NCI-H2227 (cell line): ENCODE data around the gene XAGE2.
"Not testable (repeated sequence)": the region's sequence is repeated elsewhere in the genome, so short reads cannot be mapped to it uniquely, and the experiment has no call there.

Experiments used
- DNase-seq: peaks from one replicate; lab custom pipeline; 2025; ENCODE audit not compliant: unreplicated experiment; lab: John Stamatoyannopoulos, UW

The XAGE2 gene, protein sequence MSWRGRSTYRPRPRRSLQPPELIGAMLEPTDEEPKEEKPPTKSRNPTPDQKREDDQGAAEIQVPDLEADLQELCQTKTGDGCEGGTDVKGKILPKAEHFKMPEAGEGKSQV

DNA sequence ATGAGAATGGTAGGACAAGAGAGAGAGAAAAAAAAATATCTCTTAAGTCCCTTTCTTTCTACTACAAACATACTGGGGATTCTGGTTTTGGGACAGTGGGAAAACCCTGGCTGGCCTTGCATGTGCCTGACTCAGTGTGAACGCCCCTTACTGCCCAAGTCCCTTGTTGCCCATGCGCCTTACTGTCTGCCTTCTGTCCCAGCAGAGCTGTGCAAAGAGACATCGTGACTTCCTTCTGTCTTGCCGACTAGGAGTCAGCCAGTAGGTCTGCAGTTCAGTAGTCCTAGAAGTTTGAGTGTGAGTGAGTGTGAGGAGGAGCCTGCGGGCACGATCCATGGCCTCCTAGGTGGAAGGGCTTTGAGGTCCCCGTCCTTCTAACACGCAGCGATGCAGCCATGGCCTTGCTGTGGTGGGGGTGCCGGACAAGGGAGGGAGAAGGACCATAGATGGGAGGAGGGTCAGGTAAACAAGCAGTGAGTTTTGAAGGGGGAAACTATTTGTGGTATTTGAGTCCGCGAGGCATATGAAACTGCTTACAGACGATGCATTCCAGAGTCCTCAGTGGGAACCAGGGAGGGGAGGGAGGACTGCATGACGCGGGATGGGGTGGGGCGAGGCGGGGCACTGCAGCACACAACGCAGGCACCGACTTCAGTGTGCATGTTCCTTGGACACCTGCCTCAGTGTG lies at the start of gene XAGE2:
Gene XAGE2, plus strand, starts transcription at position 654 of the 688 bp plus-strand sequence. CDS start 994 bp downstream, outside the sequence.
- DNase-seq: no peak

DNA sequence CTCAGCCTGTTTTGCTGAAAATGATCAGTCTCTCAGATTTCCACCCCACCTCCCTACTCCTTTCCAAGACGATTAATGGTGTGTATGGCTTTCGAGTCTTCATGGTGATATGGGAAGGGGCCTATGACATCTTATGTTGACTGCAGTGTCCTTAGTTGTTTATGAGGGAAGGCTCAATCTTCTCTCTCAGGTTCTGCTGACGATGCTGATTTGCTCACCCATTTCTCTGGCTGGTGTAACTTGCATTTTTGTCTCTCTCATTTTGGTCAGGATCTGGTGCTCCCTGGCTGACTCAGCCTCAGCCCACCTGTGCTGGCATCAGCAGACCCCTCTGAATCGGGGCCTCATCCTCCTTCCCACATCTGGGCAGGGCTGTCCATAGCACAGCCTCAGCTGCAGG lies 31.4 kb upstream of the XAGE2 start:
- DNase-seq: no peak

DNA sequence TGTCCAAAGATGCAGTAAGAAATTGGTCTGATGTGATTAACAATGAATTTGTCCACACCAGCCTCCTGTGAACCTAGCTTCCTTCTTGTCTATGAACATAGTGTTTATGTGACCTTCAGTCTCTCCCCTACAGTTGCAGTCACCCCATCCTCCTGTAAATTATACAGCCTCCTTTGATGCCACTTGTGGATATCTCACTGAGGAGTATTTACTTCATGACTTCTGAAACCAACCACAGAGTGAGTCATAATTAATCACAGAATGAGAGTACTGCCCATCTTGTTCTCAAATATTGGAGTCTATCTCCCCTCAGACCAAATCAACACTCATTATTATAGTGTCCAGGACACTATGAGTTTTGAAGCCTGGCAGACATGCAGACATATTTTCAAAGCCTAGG lies 27.3 kb upstream of the XAGE2 start:
- DNase-seq: no peak

DNA sequence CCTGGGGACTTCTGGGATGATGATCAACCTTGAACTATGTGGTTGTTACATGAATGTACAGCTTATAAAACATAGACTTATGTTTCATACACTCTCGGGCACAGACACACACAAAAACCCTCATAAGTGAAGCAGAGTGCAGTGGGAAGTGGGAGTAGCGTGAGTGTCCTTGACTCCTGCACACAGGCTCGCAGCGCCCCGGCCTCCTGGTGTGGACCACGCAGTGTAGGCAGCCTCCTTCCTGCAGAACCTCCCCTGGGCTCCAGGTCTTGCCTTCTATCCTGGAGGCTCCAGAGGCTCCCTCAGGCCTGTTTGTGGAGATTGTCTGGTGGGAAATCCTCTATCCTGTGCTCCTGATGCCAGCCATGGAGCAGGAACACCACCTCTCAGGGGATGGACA lies 25.7 kb upstream of the XAGE2 start:
- DNase-seq: not testable (repeated sequence)

DNA sequence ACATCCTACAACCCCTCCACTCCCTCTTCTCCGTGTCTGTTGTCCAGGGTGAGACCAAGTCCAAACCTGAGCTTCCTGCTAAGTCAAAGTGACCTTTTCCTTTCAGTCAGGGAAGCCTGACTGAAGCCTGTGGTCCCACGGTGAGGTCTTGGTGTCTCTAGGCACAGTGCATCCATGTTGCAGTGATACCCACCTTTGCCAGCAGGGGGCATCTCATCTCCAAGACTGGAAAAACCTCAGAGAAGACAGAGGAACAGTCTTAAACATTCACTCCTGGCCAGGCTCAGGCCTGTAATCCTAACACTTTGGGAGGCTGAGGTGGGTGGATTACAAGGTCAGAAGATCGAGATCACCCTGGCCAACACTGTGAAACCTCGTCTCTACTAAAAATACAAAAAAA lies 23.4 kb upstream of the XAGE2 start:
- DNase-seq: peak; percentile 14

DNA sequence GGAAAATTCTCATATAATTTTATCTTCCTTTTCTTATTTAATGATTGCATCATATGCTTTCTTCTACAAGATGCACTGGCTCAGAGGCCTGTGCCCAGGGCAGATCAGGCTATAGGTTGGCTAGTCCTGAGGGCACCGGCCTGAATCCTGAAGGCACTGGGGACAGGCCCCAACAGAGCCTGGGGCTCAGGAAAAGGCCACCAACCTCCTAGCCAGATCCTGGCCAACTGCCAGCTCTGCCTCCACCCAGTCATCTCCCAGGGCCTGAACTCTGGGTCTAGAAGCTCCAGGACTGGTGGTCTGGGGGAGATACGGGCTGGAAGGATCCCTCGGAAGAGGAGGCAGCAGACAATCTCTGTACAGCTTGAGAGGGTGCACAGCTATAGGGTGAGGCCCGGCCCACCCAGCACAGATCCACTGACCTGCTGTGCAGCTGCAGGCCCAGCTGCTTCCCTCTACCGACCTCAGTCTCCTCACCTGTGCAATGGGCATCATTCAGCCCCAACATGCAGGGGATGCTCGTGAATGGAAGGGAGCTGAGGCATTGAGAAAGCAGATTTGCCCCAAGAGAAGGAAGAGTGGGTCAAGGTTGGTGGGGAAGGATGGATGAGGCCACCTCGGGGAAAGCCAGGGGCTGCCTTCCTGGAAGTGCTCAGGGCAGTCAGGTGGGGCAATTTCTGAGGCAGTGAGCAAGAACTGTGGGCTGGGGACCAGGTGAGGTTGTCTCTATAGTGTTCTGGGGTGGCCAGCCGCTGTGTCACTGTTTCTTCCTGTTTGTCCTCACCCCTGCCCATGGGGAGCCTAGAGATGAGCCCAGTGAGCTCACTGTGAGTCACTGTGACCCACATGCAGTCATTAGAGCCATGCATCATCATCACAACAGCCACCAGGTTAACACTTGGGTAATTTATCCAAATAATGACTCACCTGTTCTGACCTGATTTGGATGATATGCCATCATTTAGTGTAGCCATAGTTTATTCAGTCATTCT lies 22.4 kb upstream of the XAGE2 start:
- DNase-seq: no peak

DNA sequence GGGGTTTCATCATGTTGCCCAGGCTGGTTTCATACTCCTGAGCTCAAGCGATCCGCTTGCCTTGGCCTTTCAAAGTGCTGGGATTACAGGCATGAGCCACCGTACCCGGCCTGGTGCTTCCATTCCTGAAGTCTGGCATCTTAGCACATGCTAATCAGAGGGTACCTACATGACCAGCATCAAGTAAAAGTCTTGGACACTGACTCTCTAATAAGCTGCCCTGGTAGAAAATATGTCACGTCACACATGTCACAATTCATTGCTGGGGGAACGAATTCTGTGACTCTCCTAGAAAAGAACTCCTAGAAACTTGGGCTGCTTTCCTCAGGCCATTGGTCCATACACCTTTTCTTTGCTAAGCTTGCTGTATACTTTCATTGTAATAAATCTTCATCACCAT lies 19.1 kb upstream of the XAGE2 start:
- DNase-seq: no peak

DNA sequence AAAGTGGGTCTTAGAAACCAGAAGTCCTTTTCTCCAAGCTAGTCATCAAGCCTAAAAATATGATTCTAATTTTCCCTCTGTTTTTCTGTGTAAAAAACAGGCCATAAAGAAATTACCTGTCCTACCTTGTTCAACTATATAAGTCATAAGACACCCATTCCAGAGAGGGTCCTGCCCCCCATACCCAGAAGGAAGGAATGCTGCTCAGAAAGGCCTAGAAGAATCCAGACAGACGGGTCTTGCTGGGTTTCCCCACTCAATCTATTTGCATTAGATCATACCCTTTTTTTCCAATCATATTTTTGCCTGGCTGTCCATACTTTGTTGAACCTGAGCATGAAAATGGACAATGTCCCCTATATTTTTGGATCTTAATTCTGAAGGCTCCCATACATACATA lies 16.3 kb upstream of the XAGE2 start:
- no peak for DNase-seq

DNA sequence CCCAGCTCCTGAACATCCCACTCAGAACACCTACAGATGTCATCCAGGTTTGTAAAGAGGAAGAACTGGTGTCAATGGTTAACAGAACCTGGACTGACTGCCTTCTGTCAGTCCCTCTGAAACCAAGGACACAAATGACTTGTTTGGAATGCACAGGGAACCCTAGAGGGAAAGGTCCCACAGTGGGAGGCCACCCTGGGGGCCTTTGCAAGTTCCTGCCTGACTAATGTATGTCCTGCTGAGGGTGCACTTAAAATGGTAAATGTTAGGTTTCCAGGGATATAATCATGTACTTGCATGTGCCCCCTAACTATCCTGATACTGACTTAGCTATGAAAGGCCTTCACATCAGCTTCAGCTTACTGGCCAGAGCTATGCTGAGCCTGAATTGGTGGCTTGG lies 15.0 kb upstream of the XAGE2 start:
- no peak for DNase-seq

DNA sequence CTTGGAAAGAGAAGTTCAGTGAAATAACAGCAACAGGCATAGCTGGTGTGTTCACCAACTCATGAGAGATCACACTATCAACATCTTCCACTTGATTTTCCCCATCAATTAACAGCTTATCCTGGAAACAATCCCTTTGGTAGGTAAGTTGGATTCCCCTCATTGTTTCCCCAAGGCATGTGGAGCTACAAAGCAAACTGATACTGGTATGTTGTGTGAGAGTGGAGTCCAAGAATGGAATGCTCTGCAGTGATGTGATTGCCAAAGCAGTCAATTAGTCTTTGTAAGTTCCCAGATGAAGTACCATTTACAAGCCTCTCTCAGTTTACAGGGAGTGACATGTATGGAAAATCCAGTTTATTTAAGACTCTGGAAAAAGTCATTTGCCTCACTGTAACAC lies 13.7 kb upstream of the XAGE2 start:
- no peak for DNase-seq

DNA sequence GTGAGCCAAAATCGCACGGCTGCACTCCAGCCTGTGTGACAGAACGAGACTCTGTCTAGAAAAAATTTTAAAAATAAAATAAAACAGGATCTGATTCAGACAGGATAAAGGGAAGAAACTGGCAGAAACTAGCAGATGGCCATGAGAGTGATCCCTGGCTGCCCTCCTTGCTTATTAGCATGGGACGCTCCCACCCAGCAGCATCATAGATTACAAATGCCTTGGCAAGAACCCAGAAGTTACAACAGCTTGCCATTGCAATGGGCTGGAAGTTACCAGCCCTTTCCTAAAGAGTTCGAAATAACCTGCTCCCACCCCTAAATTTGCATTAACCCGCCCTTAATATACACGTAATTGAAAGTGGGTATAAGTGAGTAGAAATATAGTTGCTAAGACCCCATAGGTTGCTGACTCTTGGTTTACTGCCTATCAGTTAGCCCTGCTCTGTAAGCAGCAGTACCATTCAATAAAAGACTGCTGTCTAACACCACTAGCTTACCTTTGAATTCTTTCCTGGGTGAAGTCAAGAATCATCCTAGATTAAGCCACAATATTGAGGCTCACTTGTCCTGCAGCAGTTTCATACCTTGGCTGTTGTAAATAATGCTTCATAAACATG lies 9.1 kb upstream of the XAGE2 start:
- DNase-seq: no peak

DNA sequence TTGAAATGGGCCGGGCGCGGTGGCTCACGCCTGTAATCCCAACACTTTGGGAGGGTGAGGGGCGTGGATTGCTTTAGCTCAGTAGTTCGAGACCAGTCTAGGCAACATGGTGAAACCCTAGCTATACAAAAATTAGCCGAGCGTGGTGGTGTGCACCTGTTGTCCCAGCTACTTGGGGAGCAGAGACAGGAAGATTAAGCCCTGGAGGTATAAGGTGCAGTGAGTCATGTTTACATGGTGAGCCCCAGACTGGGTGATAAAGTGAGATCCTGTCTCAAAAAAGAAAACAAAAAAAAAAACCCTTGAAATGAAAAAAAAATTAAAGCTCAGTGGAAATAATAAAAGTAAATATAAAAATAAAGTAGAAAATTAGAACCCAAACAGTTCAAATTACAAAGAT lies 6.9 kb upstream of the XAGE2 start:
- DNase-seq: no peak

DNA sequence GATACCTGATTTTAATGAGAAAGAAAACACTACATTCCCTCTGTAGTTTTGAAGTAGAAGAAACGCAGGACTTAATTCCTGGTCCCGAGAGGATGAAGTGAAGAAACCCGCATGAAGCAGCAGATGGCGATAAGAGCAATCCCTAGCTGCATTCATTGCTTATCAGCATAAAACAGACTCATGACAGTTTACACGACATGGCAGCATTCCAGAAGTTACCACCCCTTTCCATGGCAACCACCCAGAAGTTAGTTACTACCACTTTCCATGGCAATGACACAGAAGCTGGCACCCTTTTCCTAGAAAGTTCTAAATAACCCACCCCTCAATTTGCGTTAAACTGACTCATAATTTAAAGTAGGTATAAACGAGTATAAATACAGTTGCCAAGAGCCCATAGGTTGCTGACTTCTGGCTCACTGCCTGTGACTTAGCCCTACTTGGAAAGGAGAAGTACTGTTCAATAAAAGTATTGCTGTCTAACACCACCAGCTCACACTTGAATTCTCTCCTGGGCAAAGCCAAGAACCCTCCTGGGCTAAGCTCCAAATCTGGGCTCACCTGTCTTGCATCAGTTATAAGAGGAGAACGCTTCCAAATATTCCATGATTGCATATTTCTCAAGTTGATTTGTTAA lies 5.5 kb upstream of the XAGE2 start:
- DNase-seq: no peak

DNA sequence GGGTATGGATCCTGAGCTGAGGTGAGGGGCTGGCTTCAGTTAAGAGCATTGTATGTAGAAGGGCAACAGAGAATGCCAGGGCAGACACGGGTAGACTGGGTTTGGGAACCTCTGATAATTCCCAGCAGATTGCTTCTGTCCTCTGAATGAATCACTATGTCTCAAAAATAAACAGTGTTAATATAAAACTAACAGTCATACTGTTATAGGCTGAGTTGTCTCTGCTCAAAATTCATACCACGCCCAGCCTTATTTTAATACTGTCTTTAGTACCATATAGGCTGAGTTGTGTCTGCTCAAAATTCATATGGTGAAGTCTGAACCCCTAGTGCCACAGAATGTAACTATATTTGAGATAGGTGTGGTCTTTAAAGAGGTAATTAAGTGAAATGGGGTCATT lies 10.0 kb downstream of the XAGE2 start:
- no peak for DNase-seq

DNA sequence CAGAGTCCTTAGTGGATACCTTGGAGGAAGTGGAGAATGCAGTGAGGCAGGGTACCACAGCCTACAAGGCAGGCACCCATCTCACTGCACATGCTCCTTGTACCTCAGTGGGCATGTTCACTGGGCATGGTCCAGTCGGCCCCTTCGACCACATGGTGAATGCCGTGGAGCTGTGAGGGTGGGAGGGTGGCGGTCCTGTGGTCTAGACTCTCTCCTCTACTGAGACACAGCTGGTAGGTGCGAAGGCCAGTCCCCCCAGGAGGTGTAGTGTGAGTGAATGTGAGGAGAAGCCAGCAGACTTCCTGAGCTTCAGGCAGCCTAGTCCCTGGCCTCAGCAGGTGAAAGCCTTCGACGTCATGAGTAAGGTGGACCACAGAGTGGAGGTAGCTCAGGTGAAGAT lies 12.2 kb downstream of the XAGE2 start:
- DNase-seq: no peak

DNA sequence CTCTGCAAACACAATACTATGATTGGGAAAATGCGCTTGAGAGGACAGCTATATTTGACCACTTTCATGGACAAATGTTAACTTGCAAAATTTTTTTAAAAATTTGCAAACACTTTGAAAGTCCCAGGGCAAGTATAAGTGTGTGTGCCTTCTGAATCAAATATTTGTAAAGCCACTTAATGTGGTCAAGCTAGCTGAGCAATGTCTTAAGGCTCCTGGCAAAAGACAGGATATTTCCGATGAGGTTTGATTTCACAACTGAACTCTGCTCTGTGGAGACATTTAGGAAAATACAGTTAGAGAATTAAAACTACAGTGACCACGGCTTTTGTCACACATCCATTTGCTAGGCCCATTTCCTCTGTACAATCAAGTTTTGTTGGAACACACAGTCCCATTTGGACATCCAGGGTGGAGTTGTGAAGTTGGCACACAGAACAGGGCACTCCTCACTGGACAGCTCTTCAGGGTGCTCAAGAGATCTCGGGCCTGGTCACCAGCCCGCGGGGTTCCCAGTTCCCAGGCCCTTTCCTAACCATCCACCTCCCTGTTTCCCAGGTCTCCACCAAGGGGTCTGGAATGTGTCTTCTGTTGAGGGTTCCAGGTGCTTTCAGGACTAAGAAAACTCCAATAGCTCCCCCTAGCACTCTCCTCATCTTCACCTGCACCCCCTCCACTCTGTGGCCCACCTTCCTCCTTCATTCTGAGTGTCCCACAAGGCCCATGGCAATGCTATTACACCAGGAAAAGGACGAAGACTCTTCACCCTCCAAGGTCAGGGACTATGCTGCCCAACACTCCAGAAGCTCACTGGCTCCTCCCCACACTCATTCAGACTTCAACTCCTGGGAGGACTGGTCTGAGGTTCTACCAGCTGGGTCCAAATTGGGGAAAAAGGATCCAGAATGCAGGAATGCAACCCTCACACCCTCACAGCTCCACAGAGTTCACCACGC lies 41.9 kb downstream of the XAGE2 start:
- DNase-seq: no peak

DNA sequence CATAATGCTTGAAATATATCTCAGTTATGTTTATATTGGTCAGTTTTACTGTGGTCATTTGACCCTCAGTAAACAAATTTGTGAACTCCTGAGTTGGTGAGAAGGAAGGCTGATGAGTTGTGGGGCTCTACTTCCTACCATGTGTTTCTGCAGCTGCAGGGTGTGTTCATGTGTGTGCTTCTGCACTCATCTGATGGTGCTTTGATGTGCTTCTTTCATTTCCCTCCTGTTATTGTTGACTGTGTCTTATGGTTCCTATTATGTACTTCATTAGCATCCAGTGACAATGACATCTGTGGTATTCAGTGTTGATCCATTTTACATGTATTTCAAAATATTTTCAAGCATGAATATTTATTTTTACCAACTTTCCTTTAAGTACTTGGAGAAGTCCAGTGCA lies 46.5 kb downstream of the XAGE2 start:
- no peak for DNase-seq

DNA sequence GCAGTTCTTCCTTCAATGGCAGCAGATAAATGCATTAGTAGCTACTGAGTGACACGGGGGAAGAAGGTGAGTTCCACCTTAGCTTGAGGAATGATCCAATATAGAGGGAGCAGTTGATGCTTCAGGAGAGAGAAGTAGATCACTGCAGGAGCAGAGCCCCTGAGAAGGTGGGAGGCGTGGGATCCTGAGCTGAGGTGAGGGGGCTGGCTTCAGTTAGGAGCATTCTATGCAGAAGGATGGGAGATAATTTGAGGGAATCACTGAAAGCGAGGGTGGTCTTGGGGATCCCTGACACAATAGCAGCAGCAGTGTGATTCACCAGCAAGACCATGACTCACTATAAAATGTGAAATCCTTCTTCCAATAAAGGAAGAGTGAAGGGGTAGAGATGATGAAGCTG lies 48.0 kb downstream of the XAGE2 start:
- DNase-seq: no peak

DNA sequence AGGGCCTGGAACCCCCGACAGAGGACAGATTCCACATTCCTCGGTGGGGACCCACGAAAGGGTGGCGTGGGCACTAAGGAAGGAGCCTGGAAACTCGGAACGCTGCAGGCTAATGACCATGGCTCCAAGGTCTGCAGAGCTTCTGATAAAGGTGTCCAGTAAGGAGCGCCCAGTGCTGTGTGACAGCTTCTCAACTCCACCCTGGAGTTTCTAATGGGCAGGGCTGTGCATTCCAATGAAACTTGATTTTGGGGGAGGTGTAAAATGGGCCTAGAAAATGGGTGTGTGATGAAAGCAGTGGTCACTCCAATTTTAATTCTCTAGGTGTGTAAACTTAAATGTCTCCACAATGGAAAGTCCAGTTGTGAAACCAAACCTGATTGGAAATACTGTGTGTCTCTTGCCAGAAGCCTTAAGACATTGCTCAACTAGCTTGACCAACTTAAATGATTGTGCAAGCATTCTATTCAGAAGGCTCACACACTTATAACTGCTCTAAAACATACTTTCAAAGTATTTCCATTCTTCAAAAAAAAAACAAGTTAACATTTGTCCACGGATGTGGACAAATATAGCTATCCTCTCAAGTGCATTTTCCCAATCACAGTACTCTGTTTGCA lies 52.1 kb downstream of the XAGE2 start:
- no peak for DNase-seq

DNA sequence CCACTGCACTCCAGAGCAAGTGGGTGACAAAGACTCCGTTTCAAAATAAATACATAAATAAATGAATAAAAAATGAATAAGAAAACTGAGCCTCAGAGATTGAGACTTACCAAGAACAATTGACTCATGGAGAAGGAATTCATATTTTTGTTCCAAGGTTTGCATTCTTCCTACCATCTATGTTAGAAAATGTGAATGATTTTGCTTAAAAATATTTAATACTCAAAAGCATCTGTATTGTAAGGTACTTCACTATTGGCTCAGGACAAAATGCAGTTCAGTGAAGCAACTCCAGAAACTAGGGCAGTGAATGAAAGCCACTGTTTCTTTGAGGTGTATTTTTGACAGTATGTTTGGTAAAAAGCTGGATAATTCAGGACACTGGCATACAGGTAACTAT lies 54.1 kb downstream of the XAGE2 start:
- no peak for DNase-seq
